T1000 (cell line): ENCODE data around the gene PCDH9.
"Not testable (repeated sequence)": the region's sequence is repeated elsewhere in the genome, so short reads cannot be mapped to it uniquely, and the experiment has no call there.

Experiments used
- DNase-seq: peaks from one replicate; lab custom pipeline; 2025; ENCODE audit warnings: mixed read lengths; lab: John Stamatoyannopoulos, UW

PCDH9 gene

DNA sequence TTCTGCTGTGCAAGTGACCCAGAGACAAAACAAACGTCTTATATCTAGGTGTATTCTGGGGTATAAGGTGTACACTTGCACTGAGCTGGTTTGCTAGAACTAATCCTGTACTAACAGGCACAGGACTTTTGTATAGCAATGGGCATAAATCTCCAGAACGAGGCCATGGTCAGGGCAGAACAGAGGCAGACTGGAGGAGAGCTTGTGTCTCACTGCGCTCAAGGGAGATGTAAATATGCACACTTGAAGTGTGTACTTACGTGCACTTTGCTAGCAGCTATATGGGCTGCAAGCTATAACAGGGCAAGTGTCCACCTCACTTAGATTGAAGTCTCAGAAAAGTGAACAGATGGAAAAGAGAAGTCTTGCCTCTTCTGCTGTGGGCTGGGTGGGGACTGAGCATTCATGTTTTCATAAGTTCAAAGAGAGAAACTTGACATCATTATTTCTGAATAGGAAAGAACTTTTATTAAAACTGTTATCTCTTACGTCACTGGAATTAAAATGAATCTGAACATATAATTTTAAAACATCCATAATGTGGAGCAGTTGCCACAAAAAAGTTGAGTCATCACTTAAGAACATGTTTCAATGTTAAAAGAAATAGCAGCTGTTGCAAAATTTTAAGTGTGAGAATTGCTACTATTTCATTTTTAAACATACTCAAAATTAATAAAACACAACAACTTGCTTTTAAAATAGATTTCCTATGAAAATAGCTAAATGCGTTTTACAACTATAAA lies 888.3 kb downstream of the PCDH9 start:
- no peak for DNase-seq

DNA sequence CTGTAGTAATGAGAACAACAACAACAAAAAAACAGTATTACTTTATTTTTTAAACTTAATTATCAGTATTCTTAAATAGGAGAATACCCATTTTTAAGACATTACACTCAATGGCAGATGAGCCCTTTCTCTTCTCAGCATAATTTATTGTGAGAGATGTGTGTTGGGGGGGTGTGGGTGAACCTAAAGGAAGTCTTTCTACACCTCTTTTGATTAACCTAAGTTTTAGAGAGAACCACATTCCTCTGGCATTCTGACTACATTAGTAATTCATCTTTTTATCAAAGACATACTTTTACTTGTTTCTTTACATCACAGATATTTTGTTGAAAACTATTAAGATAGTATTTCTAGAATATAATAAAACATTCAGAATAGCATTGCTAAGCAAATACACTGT lies 890.9 kb downstream of the PCDH9 start:
- DNase-seq = no peak

- no peak for DNase-seq
Observed at GRCh38 chr13:66338542-66338941, 891.6 kb downstream of the PCDH9 start.

DNA sequence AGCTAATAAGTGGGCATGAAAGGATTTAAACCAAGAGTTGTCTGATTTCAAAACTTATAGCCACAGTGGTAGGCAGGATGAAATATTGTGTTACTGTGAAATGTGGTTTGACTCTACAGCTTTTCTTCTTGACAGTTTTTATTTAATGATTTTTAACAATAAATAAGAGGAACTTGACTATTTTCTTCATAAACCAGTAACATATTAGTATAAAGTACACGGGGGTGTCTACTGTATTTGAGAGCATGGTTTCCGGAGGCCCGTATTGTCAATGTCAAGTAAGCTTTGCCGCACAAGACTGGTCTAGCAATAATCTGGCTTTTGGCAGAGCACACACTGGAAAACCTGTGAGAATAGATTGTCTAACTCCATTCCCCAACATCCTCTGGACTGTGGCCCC lies 894.5 kb downstream of the PCDH9 start:
- DNase-seq = no peak

DNA sequence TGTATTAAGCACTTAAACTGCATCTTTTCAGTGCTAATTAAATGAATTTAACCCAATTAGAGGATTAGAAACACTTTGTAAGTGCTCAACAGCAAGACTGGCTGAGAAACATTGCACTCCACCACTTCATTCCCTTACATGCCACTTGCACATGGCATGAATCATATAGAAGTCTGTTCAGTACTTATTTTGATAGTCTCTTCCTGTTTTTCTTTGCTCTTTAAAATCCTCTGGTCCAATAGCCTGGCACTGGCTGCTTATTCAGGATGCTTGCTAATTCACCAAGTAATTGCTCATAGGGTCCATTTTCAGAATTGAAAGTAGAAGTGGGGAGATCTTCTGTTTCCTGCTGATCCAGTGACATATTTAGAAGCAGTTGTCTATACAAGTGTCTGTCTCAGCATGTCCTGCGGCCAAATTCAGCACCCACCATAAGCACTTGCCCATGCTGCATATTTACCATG lies 900.1 kb downstream of the PCDH9 start:
- DNase-seq = no peak

- no peak for DNase-seq
Observed at GRCh38 chr13:66328476-66328875, 901.7 kb downstream of the PCDH9 start.

DNA sequence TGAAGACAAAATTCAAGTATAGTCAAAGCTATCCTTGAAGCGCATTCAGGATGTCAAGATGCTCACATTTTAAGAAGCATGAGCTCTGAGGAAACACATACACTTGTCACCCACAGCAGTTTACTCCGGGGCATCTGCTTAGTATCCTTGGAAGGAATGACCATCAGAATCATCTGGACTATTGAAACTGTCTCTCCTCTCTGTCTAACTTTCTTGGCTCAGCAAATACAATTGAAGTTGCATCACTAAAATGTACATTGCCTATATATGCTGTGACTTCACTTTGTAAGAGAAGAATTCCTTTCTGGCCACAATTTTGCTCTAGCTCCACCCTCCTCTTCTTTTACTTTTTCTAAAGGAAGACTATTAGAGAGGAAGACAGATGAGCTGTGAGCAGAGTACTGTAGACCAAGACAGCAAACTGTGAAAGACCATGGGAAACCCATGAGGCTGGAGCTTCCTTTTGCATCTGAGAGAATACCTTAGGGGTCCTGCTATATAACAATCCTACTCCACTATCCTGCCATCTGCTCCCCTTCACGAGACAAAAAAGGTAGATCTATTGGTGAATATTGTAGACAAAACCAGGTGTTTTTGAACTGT lies 906.3 kb downstream of the PCDH9 start:
- DNase-seq = no peak

DNA sequence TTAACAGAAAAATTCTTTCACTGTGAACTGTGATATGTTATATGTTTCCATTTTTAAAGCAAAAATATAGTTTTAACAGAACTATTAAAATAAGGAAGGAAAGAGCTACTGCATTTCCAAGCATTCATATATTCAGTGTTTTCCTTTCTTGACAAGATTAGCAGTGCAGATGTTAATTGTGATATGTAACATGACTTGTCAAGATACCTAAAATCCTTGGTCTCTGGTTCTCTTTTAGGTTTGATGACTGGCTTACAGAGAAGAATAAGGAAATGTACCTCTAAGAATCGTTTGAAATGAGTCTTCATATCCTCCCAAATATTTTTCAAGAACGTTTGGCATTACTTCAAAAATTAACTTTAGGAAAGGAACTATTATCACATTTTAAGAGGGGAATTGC lies 907.2 kb downstream of the PCDH9 start:
- DNase-seq = no peak

GRCh38 chr13:66322193-66322740 lies 907.9 kb downstream of the PCDH9 start:
- DNase-seq = no peak

GRCh38 chr13:66314911-66315310 lies 915.2 kb downstream of the PCDH9 start:
- DNase-seq = no peak

DNA sequence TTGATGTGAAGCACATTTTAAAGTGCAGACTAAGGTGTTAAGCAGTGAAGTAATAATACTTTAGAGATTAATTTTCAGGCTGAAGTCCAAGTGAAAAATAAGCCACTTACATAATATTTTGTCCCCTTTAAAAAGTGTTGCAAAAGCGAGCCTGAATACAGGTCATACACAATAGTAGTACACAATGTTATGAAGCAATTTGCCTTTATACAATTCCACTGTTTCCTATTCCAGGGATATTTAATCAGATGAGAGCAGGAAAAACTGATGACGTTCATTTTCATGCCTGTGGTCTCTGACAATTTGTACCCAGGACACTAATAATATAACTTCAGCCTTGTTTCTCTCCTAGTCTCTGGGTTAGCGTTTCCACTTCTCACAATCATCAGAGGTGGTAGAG lies 916.7 kb downstream of the PCDH9 start:
- no peak for DNase-seq

GRCh38 chr13:66312312-66313087 lies 917.6 kb downstream of the PCDH9 start:
- DNase-seq = no peak

DNA sequence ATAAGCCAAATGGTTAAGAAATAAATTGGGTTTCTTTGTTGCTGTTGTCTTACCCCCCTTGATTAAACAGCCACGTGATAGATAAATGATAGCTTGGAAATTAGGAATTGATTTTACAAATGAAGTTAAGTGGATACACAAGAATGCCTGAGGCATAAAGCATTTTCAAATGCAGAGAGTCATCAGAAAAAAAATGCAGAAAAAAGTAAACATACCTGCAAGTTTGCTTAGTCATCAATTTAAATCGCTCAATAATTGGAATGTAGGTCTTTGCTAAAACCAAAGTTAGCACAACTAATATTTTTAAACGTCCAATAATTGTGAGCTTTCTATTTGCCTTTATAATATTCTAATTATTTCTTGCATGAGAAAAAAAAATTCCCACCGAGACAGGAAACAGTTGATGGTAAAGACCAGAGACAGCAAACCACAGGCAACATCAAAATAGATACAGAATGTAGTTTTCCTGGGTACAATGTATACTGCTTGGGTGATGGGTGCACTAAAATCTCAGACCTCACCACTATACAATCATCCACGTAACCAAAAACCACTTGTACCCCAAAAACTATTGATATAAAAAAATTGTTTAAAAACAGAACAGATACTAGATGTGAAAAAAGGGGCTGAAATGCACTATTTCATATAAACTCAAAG lies 924.0 kb downstream of the PCDH9 start:
- no peak for DNase-seq

- DNase-seq = no peak
Observed at GRCh38 chr13:66301482-66301881, 928.7 kb downstream of the PCDH9 start.

DNA sequence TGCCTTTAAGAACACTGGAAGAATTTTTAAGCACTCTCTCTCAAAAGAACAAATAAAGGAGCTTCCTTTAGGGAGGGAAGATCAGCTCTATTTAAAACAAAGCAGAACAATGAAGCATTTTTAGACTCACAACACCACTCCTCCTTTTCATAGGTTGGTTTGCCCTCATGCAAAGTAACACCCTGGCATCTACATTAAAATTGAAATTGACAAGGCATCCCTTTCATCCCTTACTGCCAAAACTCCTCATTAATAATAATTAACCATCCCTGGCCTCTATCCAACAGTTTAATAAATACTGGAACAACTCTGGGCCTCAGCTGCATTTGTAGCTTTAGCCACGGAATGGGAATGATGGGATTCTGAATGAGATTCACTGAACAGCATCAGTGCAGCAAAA lies 929.1 kb downstream of the PCDH9 start:
- DNase-seq = no peak

GRCh38 chr13:66296875-66297274 lies 933.3 kb downstream of the PCDH9 start:
- DNase-seq = no peak

- DNase-seq = no peak
Observed at GRCh38 chr13:66296328-66296727, 933.8 kb downstream of the PCDH9 start.

DNA sequence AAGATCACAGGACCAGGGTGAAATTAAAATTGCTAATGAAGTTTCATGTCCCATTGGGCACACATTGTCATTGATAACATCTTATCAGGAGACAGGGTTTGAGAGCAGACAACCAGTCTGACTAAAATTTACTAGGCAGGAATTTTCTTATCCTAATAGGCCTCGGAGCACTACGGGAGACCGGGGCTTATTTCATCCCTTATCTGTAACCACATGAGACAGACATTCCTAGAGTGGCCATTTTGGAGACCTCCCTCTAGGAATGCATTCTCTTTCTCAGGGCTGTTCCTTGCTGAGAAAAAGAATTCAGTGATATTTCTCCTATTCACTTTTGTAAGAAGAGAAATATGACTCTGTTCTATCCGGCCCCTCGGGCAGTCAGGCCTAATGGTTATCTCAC lies 943.3 kb downstream of the PCDH9 start:
- DNase-seq = not testable (repeated sequence)

- no peak for DNase-seq
Observed at GRCh38 chr13:66275416-66275815, 954.7 kb downstream of the PCDH9 start.

DNA sequence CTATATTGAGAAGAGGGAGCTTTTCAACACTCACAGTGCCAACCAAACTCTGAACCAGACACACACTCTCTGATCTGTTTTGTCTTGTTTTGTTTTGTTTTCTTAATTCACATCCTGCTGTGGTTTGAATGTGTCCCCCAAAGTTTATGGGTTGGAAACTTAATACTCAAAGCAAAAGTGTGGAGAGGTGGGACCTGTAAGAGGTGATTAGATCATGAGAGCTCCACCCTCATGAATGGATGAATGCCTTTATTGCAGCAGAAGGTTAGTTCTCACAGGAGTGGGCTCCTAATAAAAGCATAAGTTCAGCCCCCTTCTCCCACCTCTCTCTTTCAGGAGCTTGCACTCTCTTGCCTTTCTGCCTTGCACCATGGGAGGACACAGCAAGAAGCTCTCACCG lies 957.1 kb downstream of the PCDH9 start:
- DNase-seq = no peak

DNA sequence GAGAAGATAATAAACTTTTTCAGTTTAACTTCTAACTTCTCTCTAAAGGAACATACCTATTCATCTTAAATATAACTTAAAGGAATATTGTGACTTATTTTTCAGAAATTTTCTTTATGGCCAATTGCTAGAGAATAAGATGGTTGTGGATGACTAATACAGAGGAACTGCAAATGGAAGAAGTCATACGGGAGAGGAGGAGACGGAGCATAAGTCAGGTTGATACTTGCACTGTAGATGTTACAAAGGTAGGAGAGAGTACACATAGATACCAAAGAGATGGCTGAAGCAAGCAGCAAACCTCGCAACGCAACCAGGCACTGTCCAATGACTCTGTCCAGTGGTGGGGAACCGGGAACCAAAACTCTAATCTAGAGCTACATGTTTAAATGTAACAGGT lies 963.4 kb downstream of the PCDH9 start:
- no peak for DNase-seq

GRCh38 chr13:66266348-66266747 lies 963.8 kb downstream of the PCDH9 start:
- DNase-seq = no peak
